HEK293 (cell line): Measurements from ENCODE around the gene GPR152.

Experiments
- CTCF ChIA-PET: fragments of 350-600 bp; formaldehyde crosslinking; extraction: SDS; loops from one replicate; lab custom pipeline; 2021; ENCODE audit warnings: antibody characterized with exemption; lab: Yijun Ruan, JAX
- POLR2A ChIA-PET: fragments of 300-600 bp; formaldehyde crosslinking; extraction: SDS; loops from one replicate; lab custom pipeline; 2020; ENCODE audit warnings: antibody characterized with exemption, inconsistent platforms; lab: Yijun Ruan, JAX
- H3K27ac ChIP-seq: fragments of 200-500 bp; sonication (Bioruptor generic); 2 replicates; pipeline ENCODE4 v1.5.1; 2014; ENCODE audit warnings: low read depth, low read length, control low read depth, inconsistent platforms; ENCODE audit errors: extremely low read depth
- H3K36me3 ChIP-seq, 2 experiments: fragments of 200-500 bp in 1 of 2; sonication (Bioruptor generic) in 1 of 2; 1 replicate in 1 of 2; 2 replicates in 1 of 2; pipeline ENCODE4 v1.5.1; 2014 to 2017; ENCODE audit warnings: inconsistent platforms in 2 of 2, low read length in 2 of 2; ENCODE audit not compliant: control insufficient read depth in 2 of 2, insufficient read depth in 1 of 2
- H3K4me1 ChIP-seq: fragments of 200-500 bp; sonication (Bioruptor generic); 2 replicates; pipeline ENCODE4 v1.5.1; 2014; ENCODE audit warnings: mild to moderate bottlenecking, low read length, inconsistent platforms; ENCODE audit not compliant: control insufficient read depth, insufficient read depth
- H3K4me3 ChIP-seq: 2 replicates; pipeline ENCODE4 v1.5.1; 2011; ENCODE audit warnings: low read depth, mild to moderate bottlenecking, control low read depth, low read length, moderate library complexity
- H3K9me3 ChIP-seq: fragments of 200-500 bp; sonication (Bioruptor generic); 2 replicates; pipeline ENCODE4 v1.5.1; 2014; ENCODE audit warnings: low read depth, low read length, inconsistent platforms; ENCODE audit not compliant: control insufficient read depth, insufficient read depth
- INSM2 ChIP-seq: fragments of 450-650 bp; formaldehyde crosslinking; IDR thresholded peaks from 2 replicates; pipeline ENCODE4 v1.5.1; 2016; ENCODE audit warnings: missing biosample characterization, missing genetic modification characterization
- KLF7 ChIP-seq: fragments of 450-650 bp; formaldehyde crosslinking; IDR thresholded peaks from 2 replicates; pipeline ENCODE4 v1.5.1; 2016; ENCODE audit warnings: missing biosample characterization, missing genetic modification characterization, borderline replicate concordance
- KLF8 ChIP-seq: fragments of 450-650 bp; formaldehyde crosslinking; IDR thresholded peaks from 2 replicates; pipeline ENCODE4 v1.5.1; 2016; ENCODE audit warnings: missing biosample characterization, missing genetic modification characterization
- MEIS1 ChIP-seq: sonication (generic); formaldehyde crosslinking; IDR thresholded peaks from 2 replicates; pipeline ENCODE4 v1.8.1; 2022; ENCODE audit warnings: missing genetic modification reagents, mild to moderate bottlenecking, borderline replicate concordance
- OSR2 ChIP-seq: fragments of 450-650 bp; formaldehyde crosslinking; IDR thresholded peaks from 2 replicates; pipeline ENCODE4 v1.5.1; 2016; ENCODE audit warnings: missing biosample characterization, missing genetic modification characterization
- SP2 ChIP-seq: fragments of 450-650 bp; formaldehyde crosslinking; IDR thresholded peaks from 2 replicates; pipeline ENCODE4 v1.5.1; 2016; ENCODE audit warnings: missing biosample characterization, missing genetic modification characterization
- ZBTB10 ChIP-seq: fragments of 450-650 bp; formaldehyde crosslinking; IDR thresholded peaks from 2 replicates; pipeline ENCODE4 v1.5.1; 2016; ENCODE audit warnings: missing biosample characterization, missing genetic modification characterization
- ZFHX2 ChIP-seq: fragments of 450-650 bp; formaldehyde crosslinking; conservative IDR thresholded peaks from 2 replicates; pipeline ENCODE4 v1.5.1; 2016; ENCODE audit warnings: missing biosample characterization, missing genetic modification characterization
- ZIC2 ChIP-seq: fragments of 450-650 bp; formaldehyde crosslinking; IDR thresholded peaks from 2 replicates; pipeline ENCODE4 v1.5.1; 2016; ENCODE audit warnings: missing biosample characterization, missing genetic modification characterization
- ZNF239 ChIP-seq: fragments of 450-650 bp; formaldehyde crosslinking; IDR thresholded peaks from 2 replicates; pipeline ENCODE4 v1.5.1; 2016; ENCODE audit warnings: missing biosample characterization, missing genetic modification characterization
- ZNF335 ChIP-seq: fragments of 450-650 bp; formaldehyde crosslinking; conservative IDR thresholded peaks from 2 replicates; pipeline ENCODE4 v1.5.1; 2016; ENCODE audit warnings: missing biosample characterization, missing genetic modification characterization
- ZNF354C ChIP-seq: fragments of 450-650 bp; formaldehyde crosslinking; IDR thresholded peaks from 2 replicates; pipeline ENCODE4 v1.5.1; 2016; ENCODE audit warnings: missing biosample characterization, missing genetic modification characterization, low read depth, borderline replicate concordance
- ZNF37A ChIP-seq: fragments of 450-650 bp; IDR thresholded peaks from 2 replicates; pipeline ENCODE4 v1.5.1; 2018; ENCODE audit warnings: missing biosample characterization, missing genetic modification characterization
- ZNF433 ChIP-seq: fragments of 450-650 bp; formaldehyde crosslinking; IDR thresholded peaks from 2 replicates; pipeline ENCODE4 v1.5.1; 2016; ENCODE audit warnings: missing biosample characterization, missing genetic modification characterization, low read depth
- ZNF513 ChIP-seq: fragments of 450-650 bp; IDR thresholded peaks from 2 replicates; pipeline ENCODE4 v1.5.1; 2018; ENCODE audit warnings: missing biosample characterization, missing genetic modification characterization
- ZNF530 ChIP-seq: fragments of 450-650 bp; formaldehyde crosslinking; IDR thresholded peaks from 2 replicates; pipeline ENCODE4 v1.5.1; 2016; ENCODE audit warnings: low read depth, missing biosample characterization, missing genetic modification characterization
- ZNF558 ChIP-seq: fragments of 450-650 bp; formaldehyde crosslinking; IDR thresholded peaks from 2 replicates; pipeline ENCODE4 v1.5.1; 2016; ENCODE audit warnings: missing biosample characterization, missing genetic modification characterization
- ZNF629 ChIP-seq: fragments of 450-650 bp; formaldehyde crosslinking; IDR thresholded peaks from 2 replicates; pipeline ENCODE4 v1.5.1; 2017; ENCODE audit warnings: missing biosample characterization, missing genetic modification characterization
- ZNF654 ChIP-seq: fragments of 450-650 bp; formaldehyde crosslinking; IDR thresholded peaks from 2 replicates; pipeline ENCODE4 v1.5.1; 2016; ENCODE audit warnings: low read depth, missing biosample characterization, missing genetic modification characterization
- ZNF707 ChIP-seq: fragments of 450-650 bp; formaldehyde crosslinking; IDR thresholded peaks from 2 replicates; pipeline ENCODE4 v1.5.1; 2016; ENCODE audit warnings: missing biosample characterization, missing genetic modification characterization
- ZNF776 ChIP-seq: fragments of 450-650 bp; formaldehyde crosslinking; IDR thresholded peaks from 2 replicates; pipeline ENCODE4 v1.5.0; 2017; ENCODE audit warnings: missing biosample characterization, missing genetic modification characterization, borderline replicate concordance
- ZNF777 ChIP-seq: fragments of 450-650 bp; formaldehyde crosslinking; IDR thresholded peaks from 2 replicates; pipeline ENCODE4 v1.5.1; 2017; ENCODE audit warnings: missing biosample characterization, missing genetic modification characterization, borderline replicate concordance

Gene GPR152

GRCh38 chr11:67441098-67441563 is 11.4 kb downstream of the GPR152 start:
- no peaks in the 10 kb centered on the region for H3K9me3 ChIP-seq
- no peak overlapping the region for H3K4me3 ChIP-seq
- 0 out of 2 replicates have a peak, but pooled peaks have one; percentile 12 for TF ChIP-seq ZIC2
- no peak for TF ChIP-seq ZNF707 (tag by site-specific recombination)
- peaks cover 0 to 49% of the 10 kb centered on the region in 2 experiments; a peak in 1 of 3 replicates for H3K36me3 ChIP-seq
- CTCF ChIA-PET: no interaction called here
- no peak overlapping the region for H3K27ac ChIP-seq
- POLR2A ChIA-PET: interaction anchor here (0.9 to 1.5 kb wide), 2 partner anchors 39 to 49 kb away, joined by 3 to 7 read pairs; partner anchors contain the start of genes PPP1CA and RAD9A
- no peaks in the 10 kb centered on the region for H3K4me1 ChIP-seq

GRCh38 chr11:67440229-67441097 is 12.1 kb downstream of the GPR152 start:
- Histone ChIP-seq H3K4me3 (no peak overlapping the region), H3K9me3 (no peaks in the 10 kb centered on the region), H3K36me3 (peaks cover 0 to 56% of the 10 kb centered on the region in 2 experiments; a peak in 1 of 3 replicates), H3K4me1 (no peaks in the 10 kb centered on the region), H3K27ac (no peak overlapping the region)
- CTCF ChIA-PET: interaction anchor here (0.7 kb wide), 1 partner anchor 58 kb away, joined by 3 read pairs; no protein-coding TSS in a partner anchor
- POLR2A ChIA-PET: interaction anchor here (0.6 to 1.7 kb wide), 4 partner anchors 20 to 49 kb away, joined by 3 to 7 read pairs (median 5); partner anchors contain the start of genes PPP1CA and RAD9A
- TF ChIP-seq ZFHX2 (tag by site-specific recombination) (peak; percentile 16; the same call in 1 of the 2 replicates), ZNF629 (no peak)

- Histone ChIP-seq H3K36me3 (peaks cover 0 to 65% of the 10 kb centered on the region in 2 experiments; a peak in 1 of 3 replicates), H3K4me1 (no peaks in the 10 kb centered on the region), H3K27ac (no peak overlapping the region), H3K4me3 (no peak overlapping the region), H3K9me3 (no peaks in the 10 kb centered on the region)
- ChIA-PET POLR2A (interaction anchor here (0.6 to 2.6 kb wide), 8 partner anchors 10 to 43 kb away, joined by 3 to 11 read pairs (median 5); partner anchors contain the start of genes PPP1CA, RPS6KB2 and TMEM134), CTCF (interaction anchor here (0.6 to 1.0 kb wide), 2 partner anchors 20 to 58 kb away, joined by 3 to 5 read pairs; no protein-coding TSS in a partner anchor)
- no peak for TF ChIP-seq KLF7 (tag by site-specific recombination)
- no peak for TF ChIP-seq ZNF776
- TF ChIP-seq ZNF354C (tag by site-specific recombination): no peak
- no peak for TF ChIP-seq ZNF654
- no peak for TF ChIP-seq ZNF335
- no peak for TF ChIP-seq OSR2
- TF ChIP-seq ZNF513: no peak
- no peak for TF ChIP-seq ZNF239 (tag by site-specific recombination)
- TF ChIP-seq ZBTB10 (tag by site-specific recombination): no peak
- no peak for TF ChIP-seq ZNF777 (tag by site-specific recombination)
- TF ChIP-seq ZNF433 (tag by site-specific recombination): no peak
- no peak for TF ChIP-seq MEIS1 (CRISPR knock-in tag)
- TF ChIP-seq ZNF530 (tag by site-specific recombination): no peak
- TF ChIP-seq SP2: peak; percentile 20; the same call in 1 of the 2 replicates
- no peak for TF ChIP-seq ZNF558 (tag by site-specific recombination)
- TF ChIP-seq KLF8 (tag by site-specific recombination): no peak
- TF ChIP-seq INSM2 (tag by site-specific recombination): no peak
- TF ChIP-seq ZNF37A (tag by site-specific recombination): no peak
These were observed 13.0 kb downstream of the GPR152 start for GRCh38 chr11:67439321-67440228.
